22Rv1 (cell line): ENCODE measurements around the gene TBXT.

Experiments used
- H3K27ac ChIP-seq: fragments of 450-650 bp; 2 replicates; pipeline ENCODE4 v1.5.1; 2017
- CTCF ChIP-seq: fragments of 450-650 bp; IDR thresholded peaks from 2 replicates; pipeline ENCODE4 v1.5.1; 2017; ENCODE audit warnings: mild to moderate bottlenecking
- ZFX ChIP-seq: fragments of 450-650 bp; IDR thresholded peaks from 2 replicates; pipeline ENCODE4 v1.6.1; 2017; ENCODE audit warnings: antibody characterized with exemption, borderline replicate concordance

The TBXT gene

GRCh38 chr6:166203003-166203640 is 35.5 kb upstream of the TBXT start:
- no peak for TF ChIP-seq CTCF
- TF ChIP-seq ZFX: no peak
- H3K27ac ChIP-seq: no peak overlapping the region

- no peak overlapping the region for H3K27ac ChIP-seq
- TF ChIP-seq CTCF (no peak), ZFX (no peak)
These were observed 34.7 kb upstream of the TBXT start for GRCh38 chr6:166202321-166202733.

GRCh38 chr6:166201878-166202277 is 34.2 kb upstream of the TBXT start:
- H3K27ac ChIP-seq: no peak overlapping the region
- no peak for TF ChIP-seq ZFX
- no peak for TF ChIP-seq CTCF

GRCh38 chr6:166197361-166197760 is 29.7 kb upstream of the TBXT start:
- TF ChIP-seq ZFX (no peak), CTCF (no peak)
- no peak overlapping the region for H3K27ac ChIP-seq

GRCh38 chr6:166195860-166196238 is 28.2 kb upstream of the TBXT start:
- no peak overlapping the region for H3K27ac ChIP-seq
- TF ChIP-seq CTCF (no peak), ZFX (no peak)

GRCh38 chr6:166194914-166195859 is 27.5 kb upstream of the TBXT start:
- TF ChIP-seq CTCF (no peak), ZFX (no peak)
- H3K27ac ChIP-seq: no peak overlapping the region

- TF ChIP-seq ZFX (no peak), CTCF (no peak)
- H3K27ac ChIP-seq: no peak overlapping the region
These were observed 24.9 kb upstream of the TBXT start for GRCh38 chr6:166192557-166192956.
